Thoracic aorta (tissue), 2 donors: Measurements from ENCODE around the gene OPA1. TPM values are rescaled to one million over a fixed set of nuclear protein-coding genes. Genes with fewer than 3 reads are reported as not detected.

ENCODE experiments used
- ATAC-seq: fragments of 150-250 bp; one replicate; pipeline ENCODE4 v1.8.0; 2017; ENCODE audit warnings: low read depth; ENCODE audit not compliant: insufficient number of reproducible peaks, low FRiP score
- DNase-seq: peaks from one replicate; pipeline ENCODE4 v3.0.0-alpha.2; 2020; ENCODE audit warnings: low spot score
- H3K27ac ChIP-seq, 2 donors: fragments of 200-600 bp; sonication (generic); 1 replicate in 1 of 2; 2 replicates in 1 of 2; pipeline ENCODE4 v1.5.1; 2016; ENCODE audit warnings: mild to moderate bottlenecking in 2 of 2, moderate library complexity in 2 of 2
- H3K27me3 ChIP-seq: fragments of 200-600 bp; sonication (generic); replicated peaks from 2 replicates; pipeline ENCODE4 v1.6.0; 2016; ENCODE audit warnings: mild to moderate bottlenecking; ENCODE audit not compliant: insufficient read depth
- H3K36me3 ChIP-seq: fragments of 200-600 bp; sonication (generic); one replicate; pipeline ENCODE4 v1.5.1; 2016
- H3K4me1 ChIP-seq, 2 donors: fragments of 200-600 bp; sonication (generic); 1 replicate in 1 of 2; 2 replicates in 1 of 2; pipeline versions ENCODE4 v1.5.1 to v1.6.0; 2016; ENCODE audit warnings: low read depth in 2 of 2, mild to moderate bottlenecking in 1 of 2; ENCODE audit not compliant: control insufficient read depth in 1 of 2
- H3K4me3 ChIP-seq: fragments of 200-600 bp; sonication (generic); 2 replicates; pipeline ENCODE4 v1.5.1; 2016; ENCODE audit warnings: mild to moderate bottlenecking
- H3K9me3 ChIP-seq: fragments of 200-600 bp; sonication (generic); 2 replicates; pipeline ENCODE4 v1.5.1; 2016
- total RNA-seq, 2 donors: library from RNA; depleted of rRNA; stranded (reverse); fragments of >200 nt; gene quantifications; one replicate each; pipeline versions ENCODE4 v1.1.0 to v1.2.3, GENCODE V29; 2016
- TF ChIP-seq, protein P1 (sequence below): fragments of 200-600 bp; sonication (generic); IDR thresholded peaks from one replicate; pipeline ENCODE4 v1.5.1; 2019; ENCODE audit warnings: antibody characterized with exemption

Gene OPA1
- total RNA-seq, 2 donors from 2014 or later, result 34.0 to 43.8 TPM

DNA sequence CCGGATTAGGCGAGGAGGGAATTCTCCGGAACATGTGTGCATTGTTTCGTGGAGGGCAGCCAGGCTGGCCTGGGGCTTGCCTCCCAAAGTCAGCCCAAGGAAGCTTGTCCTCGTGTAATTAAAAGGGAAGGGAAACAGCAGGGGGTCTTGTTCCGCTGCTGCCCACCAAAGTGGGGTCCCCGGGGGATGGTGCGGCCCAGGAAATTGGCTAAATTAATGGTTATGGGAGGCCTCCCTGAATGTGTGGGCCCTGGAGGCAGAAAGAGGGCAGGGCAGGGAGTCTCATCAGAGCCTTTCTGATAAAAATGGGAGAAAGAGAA lies 118.1 kb downstream of the OPA1 start:
- DNase-seq (no peak), ATAC-seq (no peak)
- H3K27me3 ChIP-seq, result no peaks in the 10 kb centered on the region
- no peaks in the 10 kb centered on the region for H3K36me3 ChIP-seq
- H3K9me3 ChIP-seq, result peaks cover 5% of the 10 kb centered on the region
- TF ChIP-seq, protein P1, sequence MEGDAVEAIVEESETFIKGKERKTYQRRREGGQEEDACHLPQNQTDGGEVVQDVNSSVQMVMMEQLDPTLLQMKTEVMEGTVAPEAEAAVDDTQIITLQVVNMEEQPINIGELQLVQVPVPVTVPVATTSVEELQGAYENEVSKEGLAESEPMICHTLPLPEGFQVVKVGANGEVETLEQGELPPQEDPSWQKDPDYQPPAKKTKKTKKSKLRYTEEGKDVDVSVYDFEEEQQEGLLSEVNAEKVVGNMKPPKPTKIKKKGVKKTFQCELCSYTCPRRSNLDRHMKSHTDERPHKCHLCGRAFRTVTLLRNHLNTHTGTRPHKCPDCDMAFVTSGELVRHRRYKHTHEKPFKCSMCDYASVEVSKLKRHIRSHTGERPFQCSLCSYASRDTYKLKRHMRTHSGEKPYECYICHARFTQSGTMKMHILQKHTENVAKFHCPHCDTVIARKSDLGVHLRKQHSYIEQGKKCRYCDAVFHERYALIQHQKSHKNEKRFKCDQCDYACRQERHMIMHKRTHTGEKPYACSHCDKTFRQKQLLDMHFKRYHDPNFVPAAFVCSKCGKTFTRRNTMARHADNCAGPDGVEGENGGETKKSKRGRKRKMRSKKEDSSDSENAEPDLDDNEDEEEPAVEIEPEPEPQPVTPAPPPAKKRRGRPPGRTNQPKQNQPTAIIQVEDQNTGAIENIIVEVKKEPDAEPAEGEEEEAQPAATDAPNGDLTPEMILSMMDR, result no peak
- H3K27ac ChIP-seq, result no peak overlapping the region
- H3K4me1 ChIP-seq, result no peaks in the 10 kb centered on the region
- no peak overlapping the region for H3K4me3 ChIP-seq

GRCh38 chr3:193711523-193711963 lies 118.5 kb downstream of the OPA1 start:
- Histone ChIP-seq H3K4me3 (no peak overlapping the region), H3K4me1 (no peaks in the 10 kb centered on the region), H3K27me3 (no peaks in the 10 kb centered on the region), H3K27ac (no peak overlapping the region), H3K9me3 (peaks cover 5% of the 10 kb centered on the region), H3K36me3 (no peaks in the 10 kb centered on the region)
- no peak for ATAC-seq
- DNase-seq, result no peak
- TF ChIP-seq, protein P1, result no peak

GRCh38 chr3:193711964-193712598 lies 119.1 kb downstream of the OPA1 start:
- Histone ChIP-seq H3K4me3 (no peak overlapping the region), H3K9me3 (peaks cover 5% of the 10 kb centered on the region), H3K36me3 (no peaks in the 10 kb centered on the region), H3K27ac (no peak overlapping the region), H3K4me1 (no peaks in the 10 kb centered on the region), H3K27me3 (no peaks in the 10 kb centered on the region)
- DNase-seq (no peak), ATAC-seq (no peak)
- TF ChIP-seq, protein P1, result no peak

- ATAC-seq, result no peak
- Histone ChIP-seq H3K9me3 (peaks cover 5% of the 10 kb centered on the region), H3K36me3 (no peaks in the 10 kb centered on the region), H3K4me3 (no peak overlapping the region), H3K27me3 (no peaks in the 10 kb centered on the region), H3K4me1 (no peaks in the 10 kb centered on the region), H3K27ac (no peak overlapping the region)
- TF ChIP-seq, protein P1, result no peak
- no peak for DNase-seq
These were observed 119.9 kb downstream of the OPA1 start for GRCh38 chr3:193712938-193713337.

DNA sequence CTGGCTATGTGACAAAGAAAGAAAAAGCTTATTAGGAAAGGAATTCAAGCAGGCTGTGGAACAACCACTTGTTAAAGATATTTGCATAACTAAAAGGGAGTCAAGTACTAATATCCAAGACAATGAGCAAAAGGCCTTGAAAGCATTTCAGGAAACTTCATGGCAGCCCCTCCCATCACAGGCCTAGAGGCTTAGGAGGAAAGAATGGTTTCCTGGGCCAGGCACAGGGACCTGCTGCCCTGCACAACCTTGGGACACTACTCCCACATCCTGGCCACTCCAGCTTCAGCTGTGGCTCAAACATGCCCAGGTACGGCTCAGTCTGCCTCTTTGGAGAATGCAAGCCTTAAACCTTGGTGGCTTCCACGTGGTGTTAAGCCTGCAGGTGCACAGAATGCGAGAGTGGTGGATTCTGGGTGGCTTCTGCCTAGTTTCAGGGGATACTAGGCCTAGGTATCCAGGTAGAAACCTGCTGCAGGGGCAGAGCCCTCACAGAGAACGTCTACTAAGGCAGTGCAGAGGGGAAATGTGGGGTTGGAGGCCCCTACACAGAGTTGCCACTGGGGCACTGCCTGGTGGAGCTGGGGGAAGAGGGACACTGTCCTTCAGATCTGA lies 121.6 kb downstream of the OPA1 start:
- ATAC-seq (no peak), DNase-seq (no peak)
- Histone ChIP-seq H3K4me3 (no peak overlapping the region), H3K27ac (no peak overlapping the region), H3K27me3 (no peaks in the 10 kb centered on the region), H3K9me3 (peaks cover 5% of the 10 kb centered on the region), H3K4me1 (no peaks in the 10 kb centered on the region), H3K36me3 (no peaks in the 10 kb centered on the region)
- TF ChIP-seq, protein P1, result no peak
